Measurements from ENCODE around the gene RIC8A. TPM values are rescaled to one million over a fixed set of nuclear protein-coding genes. Genes with fewer than 3 reads are reported as not detected.
"Not testable (repeated sequence)": the region's sequence is repeated elsewhere in the genome, so short reads cannot be mapped to it uniquely, and the experiment has no call there.

RIC8A gene
- total and polyA plus RNA-seq, 2 experiments from 2014 or later = 81.5 to 84.3 TPM

DNA sequence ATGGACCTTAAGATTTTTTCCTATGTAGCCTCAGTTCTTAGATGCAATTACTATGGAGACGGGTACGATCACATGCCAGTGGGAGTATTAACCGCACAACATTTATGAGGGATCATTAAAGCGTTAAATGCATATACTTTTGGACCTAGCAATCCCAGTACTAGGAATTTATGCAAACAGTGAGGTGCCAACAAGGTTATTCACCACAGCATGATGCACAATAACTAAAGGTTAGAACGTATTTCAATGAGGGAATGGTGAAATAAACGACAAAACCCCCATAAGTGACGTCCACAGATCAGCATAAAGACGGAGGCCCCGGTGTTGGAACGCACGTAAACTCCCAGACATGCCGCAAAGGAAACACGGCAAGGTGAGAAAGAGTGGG, 28.1 kb downstream of the RIC8A start:
- no peak for DNase-seq (ENCODE audit: low read depth in 1 of 2, low spot score in 1 of 2)
- Histone ChIP-seq H3K9me3 (ENCODE audit: low read depth) (no peaks in the 10 kb centered on the region), H3K4me1 (ENCODE audit: low read depth) (peaks cover 10% of the 10 kb centered on the region), H3K27me3 (no peaks in the 10 kb centered on the region), H3K36me3 (no peaks in the 10 kb centered on the region), H3K4me3 (peak overlapping the region; percentile 98), H3K27ac (peak overlapping the region; percentile 93)
- TF ChIP-seq, protein P1, sequence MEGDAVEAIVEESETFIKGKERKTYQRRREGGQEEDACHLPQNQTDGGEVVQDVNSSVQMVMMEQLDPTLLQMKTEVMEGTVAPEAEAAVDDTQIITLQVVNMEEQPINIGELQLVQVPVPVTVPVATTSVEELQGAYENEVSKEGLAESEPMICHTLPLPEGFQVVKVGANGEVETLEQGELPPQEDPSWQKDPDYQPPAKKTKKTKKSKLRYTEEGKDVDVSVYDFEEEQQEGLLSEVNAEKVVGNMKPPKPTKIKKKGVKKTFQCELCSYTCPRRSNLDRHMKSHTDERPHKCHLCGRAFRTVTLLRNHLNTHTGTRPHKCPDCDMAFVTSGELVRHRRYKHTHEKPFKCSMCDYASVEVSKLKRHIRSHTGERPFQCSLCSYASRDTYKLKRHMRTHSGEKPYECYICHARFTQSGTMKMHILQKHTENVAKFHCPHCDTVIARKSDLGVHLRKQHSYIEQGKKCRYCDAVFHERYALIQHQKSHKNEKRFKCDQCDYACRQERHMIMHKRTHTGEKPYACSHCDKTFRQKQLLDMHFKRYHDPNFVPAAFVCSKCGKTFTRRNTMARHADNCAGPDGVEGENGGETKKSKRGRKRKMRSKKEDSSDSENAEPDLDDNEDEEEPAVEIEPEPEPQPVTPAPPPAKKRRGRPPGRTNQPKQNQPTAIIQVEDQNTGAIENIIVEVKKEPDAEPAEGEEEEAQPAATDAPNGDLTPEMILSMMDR (IDR thresholded peaks at IDR 0.05; ENCODE audit: low read depth, low read length) = no peak

GRCh38 chr11:235997-236773, 28.7 kb downstream of the RIC8A start, which contains the start of gene SIRT3:
Gene SIRT3 (minus strand): TSS chr11:236342. CDS start chr11:236328, 14 bp downstream.
- peak within 1 kb of the TSS; percentile 98 for H3K4me3 ChIP-seq
- no peaks in the 10 kb centered on the region for H3K27me3 ChIP-seq
- peaks cover 10% of the 10 kb centered on the region for H3K4me1 ChIP-seq (ENCODE audit: low read depth)
- peak; percentile 85 for DNase-seq (ENCODE audit: low read depth in 1 of 2, low spot score in 1 of 2)
- TF ChIP-seq, protein P1 (IDR thresholded peaks at IDR 0.05; ENCODE audit: low read depth, low read length) = no peak
- no peaks in the 10 kb centered on the region for H3K36me3 ChIP-seq
- peak within 1 kb of the TSS; percentile 93 for H3K27ac ChIP-seq
- no peaks in the 10 kb centered on the region for H3K9me3 ChIP-seq (ENCODE audit: low read depth)

GRCh38 chr11:236774-237767, 29.6 kb downstream of the RIC8A start, which contains the start of gene PSMD13:
Gene PSMD13 (plus strand): TSS chr11:236976. CDS start chr11:237050, 74 bp downstream.
- Histone ChIP-seq H3K4me3 (peak within 1 kb of the TSS; percentile 98), H3K27me3 (no peaks in the 10 kb centered on the region), H3K9me3 (ENCODE audit: low read depth) (no peaks in the 10 kb centered on the region), H3K4me1 (ENCODE audit: low read depth) (peaks cover 10% of the 10 kb centered on the region), H3K36me3 (no peaks in the 10 kb centered on the region), H3K27ac (peak within 1 kb of the TSS; percentile 93)
- DNase-seq (ENCODE audit: low read depth in 1 of 2, low spot score in 1 of 2) = peak; percentile 86 to 92
- TF ChIP-seq, protein P1 (IDR thresholded peaks at IDR 0.05; ENCODE audit: low read depth, low read length) = no peak

DNA sequence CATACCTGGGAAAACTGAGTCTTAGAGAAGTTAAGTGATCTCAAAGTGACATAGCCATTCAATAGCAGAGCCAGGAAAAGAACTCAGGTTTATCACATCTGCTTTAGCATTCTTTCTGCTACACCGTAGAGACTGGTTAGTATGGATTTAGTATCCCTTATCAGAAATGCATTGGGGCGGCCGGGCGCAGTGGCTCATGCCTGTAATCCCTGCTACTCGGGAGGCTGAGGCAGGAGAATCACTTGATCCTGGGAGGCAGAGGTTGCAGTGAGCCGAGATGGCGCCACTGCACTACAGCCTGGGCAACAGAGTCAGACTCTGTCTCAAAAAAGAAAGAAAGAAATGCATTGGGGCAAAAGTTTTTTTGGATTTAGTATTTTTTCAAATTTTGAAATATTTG, 30.8 kb downstream of the RIC8A start:
- H3K4me1 ChIP-seq (ENCODE audit: low read depth); DNase-seq (ENCODE audit: low read depth in 1 of 2, low spot score in 1 of 2); H3K27me3 ChIP-seq; H3K9me3 ChIP-seq (ENCODE audit: low read depth); H3K36me3 ChIP-seq; H3K27ac ChIP-seq: not testable (repeated sequence)
- peak overlapping the region; percentile 98 for H3K4me3 ChIP-seq

- no peak overlapping the region for H3K4me3 ChIP-seq
- H3K36me3 ChIP-seq = peaks cover 11% of the 10 kb centered on the region
Observed at GRCh38 chr11:240315-240714, 32.8 kb downstream of the RIC8A start.

More at GRCh38 chr11:240315-240714, 32.8 kb downstream of the RIC8A start:
- no peaks in the 10 kb centered on the region for H3K9me3 ChIP-seq (ENCODE audit: low read depth)
- TF ChIP-seq, protein P1 (IDR thresholded peaks at IDR 0.05; ENCODE audit: low read depth, low read length) = no peak
- H3K4me1 ChIP-seq (ENCODE audit: low read depth) = peaks cover 7% of the 10 kb centered on the region
- no peak overlapping the region for H3K27ac ChIP-seq
- DNase-seq (ENCODE audit: low read depth in 1 of 2, low spot score in 1 of 2) = no peak
- H3K27me3 ChIP-seq = no peaks in the 10 kb centered on the region
